HT-29 (cell line): Measurements from ENCODE around the gene KAT8. TPM values are rescaled to one million over a fixed set of nuclear protein-coding genes. Genes with fewer than 3 reads are reported as not detected.
"Not testable (repeated sequence)": the region's sequence is repeated elsewhere in the genome, so short reads cannot be mapped to it uniquely, and the experiment has no call there.

Experiments used
- DNase-seq: peaks from one replicate; pipeline ENCODE4 v3.0.0-alpha.2; 2015; ENCODE audit warnings: low spot score
- small RNA-seq: library from RNA; depleted of rRNA; stranded (forward); fragments of <200 nt; gene quantifications from one replicate; pipeline ENCODE3, GENCODE V24; 2014
- total RNA-seq: library from RNA; depleted of rRNA; stranded (reverse); fragments of >200 nt; shearing (Covaris generic); gene quantifications from 2 replicates; pipeline ENCODE4 v1.2.3, GENCODE V29; 2014; rRNA removed

Gene KAT8
- total RNA-seq, 1 experiment from 2014 or later, result 50.1 TPM

- no peak for DNase-seq
Observed at GRCh38 chr16:31147574-31147973, 30.1 kb downstream of the KAT8 start.

GRCh38 chr16:31148281-31148728 lies 30.8 kb downstream of the KAT8 start:
- DNase-seq, result no peak

- no peak for DNase-seq
Observed at GRCh38 chr16:31148896-31149295, 31.4 kb downstream of the KAT8 start.

- DNase-seq, result no peak
Observed at GRCh38 chr16:31149332-31149731, 31.9 kb downstream of the KAT8 start.

GRCh38 chr16:31149894-31150890 lies 32.7 kb downstream of the KAT8 start, which contains the start of gene PRSS36:
Gene PRSS36, minus strand, starts transcription at chr16:31150066. Its CDS starts 31 bp downstream, at chr16:31150035.
- DNase-seq, result no peak

- not testable (repeated sequence) for DNase-seq
Observed at GRCh38 chr16:31150976-31151375, 33.5 kb downstream of the KAT8 start.

GRCh38 chr16:31157136-31157535 lies 39.7 kb downstream of the KAT8 start:
- DNase-seq, result no peak

GRCh38 chr16:31167315-31167714 lies 49.9 kb downstream of the KAT8 start:
- no peak for DNase-seq

GRCh38 chr16:31168848-31169247 lies 51.4 kb downstream of the KAT8 start:
- DNase-seq, result no peak

- DNase-seq, result not testable (repeated sequence)
Observed at GRCh38 chr16:31170048-31170447, 52.6 kb downstream of the KAT8 start.

- DNase-seq, result no peak
Observed at GRCh38 chr16:31177136-31177535, 59.7 kb downstream of the KAT8 start.

GRCh38 chr16:31179219-31179746 lies 61.8 kb downstream of the KAT8 start:
- DNase-seq, result peak; percentile 29

GRCh38 chr16:31179747-31180459 lies 62.4 kb downstream of the KAT8 start, which contains the start of gene FUS:
Gene FUS, plus strand, starts transcription at chr16:31180139. Its CDS starts 76 bp downstream, at chr16:31180215.
- peak; percentile 90 for DNase-seq

Small RNAs within 50 kb of the gene (small RNA-seq; reads per million reads assigned to genes)
- gene AC009088.4 (not detected), gene NDUFA3P6 (not detected)

Other genes with a start within 250 kb of the KAT8 start
- gene BCL7C, start 223.6 kb upstream of the KAT8 start, total RNA-seq, result 28.3 and 34.3 TPM in 2 replicates
- not detected in 2 replicates for gene CTF1, start 221.1 kb upstream of the KAT8 start, total RNA-seq
- 42.6 and 43.3 TPM in 2 replicates for gene FBXL19, start 194.1 kb upstream of the KAT8 start, total RNA-seq
- 16.9 and 22.9 TPM in 2 replicates for gene ORAI3, start 168.6 kb upstream of the KAT8 start, total RNA-seq
- 7.7 and 9.8 TPM in 2 replicates for gene SETD1A, start 159.9 kb upstream of the KAT8 start, total RNA-seq
- 24.7 and 28.9 TPM in 2 replicates for gene HSD3B7, start 132.5 kb upstream of the KAT8 start, total RNA-seq
- not detected in 2 replicates for gene STX1B, start 107.0 kb upstream of the KAT8 start, total RNA-seq
- gene STX4, start 84.1 kb upstream of the KAT8 start, total RNA-seq, result 17.1 and 17.9 TPM in 2 replicates
- gene ZNF668, start 43.4 kb upstream of the KAT8 start, total RNA-seq, result 21.6 and 29.8 TPM in 2 replicates
- 18.4 and 22.0 TPM in 2 replicates for gene ZNF646, start 43.2 kb upstream of the KAT8 start, total RNA-seq
- gene PRSS53, start 28.7 kb upstream of the KAT8 start, total RNA-seq, result 1.3 and 3.7 TPM in 2 replicates
- gene VKORC1, start 22.9 kb upstream of the KAT8 start, total RNA-seq, result 72.3 and 74.4 TPM in 2 replicates
- 53.2 and 56.3 TPM in 2 replicates for gene BCKDK, start 9.3 kb upstream of the KAT8 start, total RNA-seq
- 116 and 128 TPM in 2 replicates for gene PRSS8, start 18.1 kb downstream of the KAT8 start, total RNA-seq
- gene PRSS36, start 32.4 kb downstream of the KAT8 start, total RNA-seq, result 2.3 and 4.1 TPM in 2 replicates
- 34.0 and 36.5 TPM in 2 replicates for gene FUS, start 62.5 kb downstream of the KAT8 start, total RNA-seq
- 118 and 130 TPM in 2 replicates for gene PYCARD, start 85.1 kb downstream of the KAT8 start, total RNA-seq
- gene TRIM72, start 96.5 kb downstream of the KAT8 start, total RNA-seq, result 0.23 and 0.84 TPM in 2 replicates
- gene PYDC1, start 99.5 kb downstream of the KAT8 start, total RNA-seq, result not detected in 2 replicates
- gene ITGAM, start 142.3 kb downstream of the KAT8 start, total RNA-seq, result 4.3 and 5.1 TPM in 2 replicates
- 0.15 and 0.26 TPM in 2 replicates for gene ITGAX, start 237.5 kb downstream of the KAT8 start, total RNA-seq